GM23338 (cell line): ENCODE results near the gene TAF8. TPM values are rescaled to one million over a fixed set of nuclear protein-coding genes. Genes with fewer than 3 reads are reported as not detected.

ENCODE experiments used
- ATAC-seq: fragments of 200-7000 bp; cut with Tn5 transposase; 3 replicates; pipeline ENCODE4 v1.9.1; 2020
- DNase-seq: peaks from one replicate; pipeline ENCODE4 v3.0.0-alpha.2; 2015; ENCODE audit warnings: low spot score
- H2AFZ ChIP-seq: fragments of 200-600 bp; sonication (generic); 2 replicates; pipeline ENCODE4 v1.8.0; 2016; ENCODE audit warnings: antibody characterized with exemption, mild to moderate bottlenecking, moderate library complexity
- H3F3A ChIP-seq: fragments of 200-600 bp; sonication (generic); replicated peaks from 2 replicates; pipeline ENCODE4 v1.8.0; 2017; ENCODE audit warnings: antibody characterized with exemption, mixed run types, low read depth
- H3K27ac ChIP-seq: fragments of 200-600 bp; sonication (generic); 2 replicates; pipeline ENCODE4 v1.6.1; 2016; ENCODE audit warnings: low read depth
- H3K27me3 ChIP-seq: fragments of 200-600 bp; sonication (generic); 2 replicates; pipeline ENCODE4 v1.8.0; 2016; ENCODE audit warnings: mild to moderate bottlenecking, mixed run types, moderate library complexity; ENCODE audit not compliant: insufficient read depth
- H3K36me3 ChIP-seq: fragments of 200-600 bp; sonication (generic); 2 replicates; pipeline ENCODE4 v1.8.0; 2016; ENCODE audit warnings: mild to moderate bottlenecking; ENCODE audit not compliant: insufficient read depth
- H3K4me1 ChIP-seq: fragments of 200-600 bp; sonication (generic); 2 replicates; pipeline ENCODE4 v1.8.0; 2016; ENCODE audit warnings: mild to moderate bottlenecking, moderate library complexity; ENCODE audit not compliant: insufficient read depth
- H3K4me2 ChIP-seq: fragments of 200-600 bp; sonication (generic); 2 replicates; pipeline ENCODE4 v1.7.1; 2017; ENCODE audit warnings: mixed run types
- H3K4me3 ChIP-seq: fragments of 200-600 bp; sonication (generic); 2 replicates; pipeline ENCODE4 v1.6.1; 2016; ENCODE audit warnings: mixed run types
- H3K79me2 ChIP-seq: fragments of 200-600 bp; sonication (generic); replicated peaks from 2 replicates; pipeline ENCODE4 v1.8.0; 2017; ENCODE audit warnings: mild to moderate bottlenecking; ENCODE audit not compliant: insufficient read depth
- H3K9me2 ChIP-seq: fragments of 200-600 bp; sonication (generic); 2 replicates; pipeline ENCODE4 v1.8.0; 2017; ENCODE audit not compliant: insufficient read depth
- H4K20me1 ChIP-seq: fragments of 200-600 bp; sonication (generic); replicated peaks from 2 replicates; pipeline ENCODE4 v1.8.0; 2017; ENCODE audit warnings: mild to moderate bottlenecking; ENCODE audit not compliant: insufficient read depth
- H3K27ac Mint-ChIP-seq: 2 replicates; pipeline ENCODE4 v1.8.0; 2020; ENCODE audit warnings: inconsistent platforms, mild to moderate bottlenecking, moderate library complexity, mixed read lengths
- H3K27me3 Mint-ChIP-seq: 3 replicates; pipeline ENCODE4 v1.8.0; 2022; ENCODE audit warnings: low read depth, mild to moderate bottlenecking, moderate library complexity, mixed read lengths, inconsistent platforms; ENCODE audit not compliant: insufficient read depth, poor library complexity
- H3K36me3 Mint-ChIP-seq: 3 replicates; pipeline ENCODE4 v1.8.0; 2021; ENCODE audit warnings: low read depth, mild to moderate bottlenecking, inconsistent platforms, moderate library complexity, mixed read lengths
- H3K4me1 Mint-ChIP-seq: 3 replicates; pipeline ENCODE4 v1.8.0; 2020; ENCODE audit warnings: mild to moderate bottlenecking, inconsistent platforms, mixed read lengths
- H3K4me3 Mint-ChIP-seq: 3 replicates; pipeline ENCODE4 v1.8.0; 2021; ENCODE audit warnings: moderate library complexity, mild to moderate bottlenecking, inconsistent platforms, mixed read lengths
- H3K9me3 Mint-ChIP-seq: 3 replicates; pipeline ENCODE4 v1.8.0; 2020; ENCODE audit warnings: moderate library complexity, mild to moderate bottlenecking, inconsistent platforms, mixed read lengths
- CREB1 ChIP-seq: fragments of 250-450 bp; sonication (Bioruptor Pico); IDR thresholded peaks from 2 replicates; pipeline ENCODE4 v1.5.0; 2020; ENCODE audit warnings: low read depth, mild to moderate bottlenecking, moderate library complexity
- EZH2 ChIP-seq: fragments of 200-600 bp; sonication (generic); IDR thresholded peaks from one replicate; pipeline ENCODE4 v1.8.0; 2017; ENCODE audit warnings: antibody characterized with exemption, mild to moderate bottlenecking, low read depth; ENCODE audit not compliant: unreplicated experiment
- EZH2phosphoT487 ChIP-seq: fragments of 200-600 bp; sonication (generic); IDR thresholded peaks from one replicate; pipeline ENCODE4 v1.8.1; 2018; ENCODE audit warnings: antibody characterized with exemption; ENCODE audit not compliant: unreplicated experiment
- NANOG ChIP-seq: IDR thresholded peaks from 2 replicates; pipeline ENCODE4 v1.6.1; 2016; ENCODE audit warnings: antibody characterized with exemption, borderline replicate concordance
- POLR2AphosphoS5 ChIP-seq: IDR thresholded peaks from 2 replicates; pipeline ENCODE4 v1.6.1; 2016; ENCODE audit warnings: antibody characterized with exemption, low read depth
- STAT1 ChIP-seq: IDR thresholded peaks from one replicate; pipeline ENCODE4 v1.6.1; 2016; ENCODE audit warnings: antibody characterized with exemption; ENCODE audit not compliant: unreplicated experiment
- ZNF114 ChIP-seq: fragments of 250-450 bp; sonication (Bioruptor Pico); IDR thresholded peaks from 2 replicates; pipeline ENCODE4 v1.5.0; 2020; ENCODE audit warnings: mild to moderate bottlenecking, moderate library complexity
- ZNF331 ChIP-seq: fragments of 250-450 bp; sonication (Bioruptor Pico); IDR thresholded peaks from 2 replicates; pipeline ENCODE4 v1.5.0; 2020; ENCODE audit warnings: low read depth, mild to moderate bottlenecking, moderate library complexity
- polyA plus RNA-seq: library from polyadenylated mRNA; unstranded; fragments of >200 nt; fragmentation: Nextera tagmentation; extraction: Ambion mirVana; gene quantifications from 2 replicates; pipeline ENCODE4 v1.2.1, GENCODE V29; 2016
- total RNA-seq: library from RNA; depleted of rRNA; stranded (reverse); fragments of >200 nt; shearing (Covaris generic); gene quantifications from 2 replicates; pipeline ENCODE4 v1.2.3, GENCODE V29; 2014
- TF ChIP-seq, protein P1 (sequence below), 2 experiments: fragments of 200-600 bp in 1 of 2; sonication (generic) in 1 of 2; conservative IDR thresholded peaks; 2 replicates each; pipeline versions ENCODE4 v1.5.1 to v1.6.1; 2016 to 2017; ENCODE audit warnings: antibody characterized with exemption in 2 of 2, low read depth in 2 of 2, mild to moderate bottlenecking in 2 of 2, moderate library complexity in 1 of 2
- TF ChIP-seq, protein P2 (sequence below): IDR thresholded peaks from one replicate; pipeline ENCODE4 v1.6.1; 2018; ENCODE audit warnings: antibody characterized with exemption; ENCODE audit not compliant: unreplicated experiment
- TF ChIP-seq, protein P3 (sequence below): IDR thresholded peaks from 2 replicates; pipeline ENCODE4 v1.6.1; 2016; ENCODE audit warnings: antibody characterized with exemption

Gene TAF8
- total and polyA plus RNA-seq, 2 experiments from 2014 or later = 18.7 to 30.6 TPM

DNA sequence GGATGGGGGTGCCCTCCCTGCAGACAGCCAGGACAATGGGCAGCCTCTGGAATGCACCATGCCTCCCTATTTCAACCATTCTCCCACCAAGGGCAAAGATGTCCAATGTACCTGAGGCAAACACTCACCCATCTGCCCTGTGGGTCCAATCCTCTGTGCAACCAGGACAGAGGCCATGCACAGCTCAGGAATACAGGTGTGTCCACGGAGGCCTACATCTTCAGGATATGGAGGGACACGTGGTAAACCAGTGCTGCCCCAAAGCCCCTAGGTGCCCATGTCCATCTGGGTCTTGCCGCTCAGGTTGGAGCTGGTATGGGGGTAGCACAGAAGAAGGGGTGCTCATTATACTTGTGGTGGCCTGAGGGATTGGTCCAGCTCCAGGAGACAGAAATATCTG lies 20.4 kb upstream of the TAF8 start:
- Histone ChIP-seq H3K4me1 (peaks cover 9% of the 10 kb centered on the region; the same call in 1 of the 2 replicates), H3F3A (no peaks in the 10 kb centered on the region), H3K27me3 (no peaks in the 10 kb centered on the region), H3K36me3 (no peaks in the 10 kb centered on the region), H3K9me2 (no peaks in the 10 kb centered on the region), H3K4me2 (no peak overlapping the region), H4K20me1 (no peaks in the 10 kb centered on the region), H2AFZ (no peak overlapping the region; the same call in 1 of the 2 replicates), H3K79me2 (no peaks in the 10 kb centered on the region), H3K4me3 (no peak overlapping the region), H3K27ac (no peak overlapping the region)
- Mint-ChIP-seq H3K27me3 (peaks cover 2% of the 10 kb centered on the region), H3K4me1 (peaks cover 18% of the 10 kb centered on the region), H3K36me3 (no peaks in the 10 kb centered on the region), H3K4me3 (no peak overlapping the region; the same call in 2 of the 3 replicates), H3K9me3 (no peaks in the 10 kb centered on the region), H3K27ac (no peak overlapping the region)
- TF ChIP-seq NANOG = no peak
- ATAC-seq (no peak), DNase-seq (no peak)

DNA sequence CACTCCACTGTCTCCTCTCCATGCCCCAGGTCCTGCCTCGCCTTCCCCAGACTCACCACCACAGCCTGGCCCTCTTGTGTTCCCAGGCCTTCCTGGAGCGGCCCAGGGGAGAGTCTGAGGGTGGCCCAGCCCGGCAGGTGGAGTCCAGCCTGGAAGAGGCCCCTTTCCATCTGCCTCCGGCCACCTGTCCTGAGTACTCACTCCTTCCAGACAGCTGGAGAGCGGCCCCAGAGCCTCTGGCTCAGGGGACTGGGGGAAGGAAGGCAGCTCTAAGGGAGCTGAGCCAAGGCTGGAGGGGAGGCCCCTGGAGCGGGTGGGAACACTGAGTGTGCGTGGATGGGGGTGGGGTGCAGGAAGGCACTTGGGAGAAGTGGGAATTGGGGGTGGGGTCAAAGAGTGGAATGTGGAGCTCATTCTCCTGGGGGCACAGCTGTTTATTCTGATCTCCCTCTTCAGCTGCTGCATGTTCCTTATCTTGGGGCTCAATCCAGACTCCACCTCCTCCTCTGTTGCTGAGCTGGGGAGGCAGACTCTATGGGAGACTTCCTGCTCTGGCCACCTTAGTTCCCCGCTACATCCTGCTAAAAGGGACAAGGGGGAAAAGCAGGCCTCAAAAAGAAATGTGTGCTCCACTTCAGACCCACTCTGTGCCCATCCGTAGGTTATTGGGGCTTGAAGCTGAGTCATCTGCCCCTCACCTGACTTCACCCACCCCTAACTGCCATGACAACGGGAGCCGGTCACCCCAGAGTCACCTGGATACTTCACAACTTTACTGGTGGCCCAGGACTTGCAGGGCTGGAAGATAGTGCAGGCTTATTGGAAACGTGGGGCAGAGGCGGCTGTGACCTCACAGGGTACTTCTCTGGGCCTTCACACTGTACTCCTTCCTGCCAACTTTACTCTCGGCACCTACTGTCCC lies 19.5 kb upstream of the TAF8 start:
- H3K36me3 Mint-ChIP-seq = no peaks in the 10 kb centered on the region
- peak overlapping the region; percentile 6; the same call in 1 of the 2 replicates for H3K27ac Mint-ChIP-seq
- Histone ChIP-seq H3K27me3 (no peaks in the 10 kb centered on the region), H3K79me2 (no peaks in the 10 kb centered on the region), H3K9me2 (no peaks in the 10 kb centered on the region), H3K4me3 (no peak overlapping the region), H3K27ac (no peak overlapping the region; the same call in 1 of the 2 replicates), H3K36me3 (no peaks in the 10 kb centered on the region), H3F3A (no peaks in the 10 kb centered on the region), H3K4me1 (peaks cover 9% of the 10 kb centered on the region; the same call in 1 of the 2 replicates), H3K4me2 (peak overlapping the region; percentile 67), H2AFZ (peak overlapping the region; percentile 90), H4K20me1 (no peaks in the 10 kb centered on the region)
- no peaks in the 10 kb centered on the region for H3K9me3 Mint-ChIP-seq
- H3K27me3 Mint-ChIP-seq = peaks cover 7% of the 10 kb centered on the region
- peak; percentile 66 for DNase-seq
- no peak overlapping the region; the same call in 2 of the 3 replicates for H3K4me3 Mint-ChIP-seq
- ATAC-seq = peak; percentile 78
- peaks cover 22% of the 10 kb centered on the region for H3K4me1 Mint-ChIP-seq
- TF ChIP-seq ZNF114 = no peak
- TF ChIP-seq EZH2 = no peak
- TF ChIP-seq, protein P1, sequence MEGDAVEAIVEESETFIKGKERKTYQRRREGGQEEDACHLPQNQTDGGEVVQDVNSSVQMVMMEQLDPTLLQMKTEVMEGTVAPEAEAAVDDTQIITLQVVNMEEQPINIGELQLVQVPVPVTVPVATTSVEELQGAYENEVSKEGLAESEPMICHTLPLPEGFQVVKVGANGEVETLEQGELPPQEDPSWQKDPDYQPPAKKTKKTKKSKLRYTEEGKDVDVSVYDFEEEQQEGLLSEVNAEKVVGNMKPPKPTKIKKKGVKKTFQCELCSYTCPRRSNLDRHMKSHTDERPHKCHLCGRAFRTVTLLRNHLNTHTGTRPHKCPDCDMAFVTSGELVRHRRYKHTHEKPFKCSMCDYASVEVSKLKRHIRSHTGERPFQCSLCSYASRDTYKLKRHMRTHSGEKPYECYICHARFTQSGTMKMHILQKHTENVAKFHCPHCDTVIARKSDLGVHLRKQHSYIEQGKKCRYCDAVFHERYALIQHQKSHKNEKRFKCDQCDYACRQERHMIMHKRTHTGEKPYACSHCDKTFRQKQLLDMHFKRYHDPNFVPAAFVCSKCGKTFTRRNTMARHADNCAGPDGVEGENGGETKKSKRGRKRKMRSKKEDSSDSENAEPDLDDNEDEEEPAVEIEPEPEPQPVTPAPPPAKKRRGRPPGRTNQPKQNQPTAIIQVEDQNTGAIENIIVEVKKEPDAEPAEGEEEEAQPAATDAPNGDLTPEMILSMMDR (conservative IDR thresholded peaks at IDR 0.05; ENCODE audit: low read depth in 2 of 2) = no peak
- TF ChIP-seq, protein P2, sequence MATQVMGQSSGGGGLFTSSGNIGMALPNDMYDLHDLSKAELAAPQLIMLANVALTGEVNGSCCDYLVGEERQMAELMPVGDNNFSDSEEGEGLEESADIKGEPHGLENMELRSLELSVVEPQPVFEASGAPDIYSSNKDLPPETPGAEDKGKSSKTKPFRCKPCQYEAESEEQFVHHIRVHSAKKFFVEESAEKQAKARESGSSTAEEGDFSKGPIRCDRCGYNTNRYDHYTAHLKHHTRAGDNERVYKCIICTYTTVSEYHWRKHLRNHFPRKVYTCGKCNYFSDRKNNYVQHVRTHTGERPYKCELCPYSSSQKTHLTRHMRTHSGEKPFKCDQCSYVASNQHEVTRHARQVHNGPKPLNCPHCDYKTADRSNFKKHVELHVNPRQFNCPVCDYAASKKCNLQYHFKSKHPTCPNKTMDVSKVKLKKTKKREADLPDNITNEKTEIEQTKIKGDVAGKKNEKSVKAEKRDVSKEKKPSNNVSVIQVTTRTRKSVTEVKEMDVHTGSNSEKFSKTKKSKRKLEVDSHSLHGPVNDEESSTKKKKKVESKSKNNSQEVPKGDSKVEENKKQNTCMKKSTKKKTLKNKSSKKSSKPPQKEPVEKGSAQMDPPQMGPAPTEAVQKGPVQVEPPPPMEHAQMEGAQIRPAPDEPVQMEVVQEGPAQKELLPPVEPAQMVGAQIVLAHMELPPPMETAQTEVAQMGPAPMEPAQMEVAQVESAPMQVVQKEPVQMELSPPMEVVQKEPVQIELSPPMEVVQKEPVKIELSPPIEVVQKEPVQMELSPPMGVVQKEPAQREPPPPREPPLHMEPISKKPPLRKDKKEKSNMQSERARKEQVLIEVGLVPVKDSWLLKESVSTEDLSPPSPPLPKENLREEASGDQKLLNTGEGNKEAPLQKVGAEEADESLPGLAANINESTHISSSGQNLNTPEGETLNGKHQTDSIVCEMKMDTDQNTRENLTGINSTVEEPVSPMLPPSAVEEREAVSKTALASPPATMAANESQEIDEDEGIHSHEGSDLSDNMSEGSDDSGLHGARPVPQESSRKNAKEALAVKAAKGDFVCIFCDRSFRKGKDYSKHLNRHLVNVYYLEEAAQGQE = no peak
- no peak for TF ChIP-seq EZH2phosphoT487
- no peak for TF ChIP-seq CREB1
- TF ChIP-seq POLR2AphosphoS5 = no peak
- no peak for TF ChIP-seq NANOG
- TF ChIP-seq, protein P3, sequence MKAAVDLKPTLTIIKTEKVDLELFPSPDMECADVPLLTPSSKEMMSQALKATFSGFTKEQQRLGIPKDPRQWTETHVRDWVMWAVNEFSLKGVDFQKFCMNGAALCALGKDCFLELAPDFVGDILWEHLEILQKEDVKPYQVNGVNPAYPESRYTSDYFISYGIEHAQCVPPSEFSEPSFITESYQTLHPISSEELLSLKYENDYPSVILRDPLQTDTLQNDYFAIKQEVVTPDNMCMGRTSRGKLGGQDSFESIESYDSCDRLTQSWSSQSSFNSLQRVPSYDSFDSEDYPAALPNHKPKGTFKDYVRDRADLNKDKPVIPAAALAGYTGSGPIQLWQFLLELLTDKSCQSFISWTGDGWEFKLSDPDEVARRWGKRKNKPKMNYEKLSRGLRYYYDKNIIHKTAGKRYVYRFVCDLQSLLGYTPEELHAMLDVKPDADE = no peak
- TF ChIP-seq STAT1 = no peak
- TF ChIP-seq ZNF331 (CRISPR knock-in tag) = no peak
